Measurements from ENCODE around the gene ASTN2.

Gene ASTN2

GRCh38 chr9:117008876-117009275 lies 406.0 kb downstream of the ASTN2 start:
- no peak for DNase-seq

- DNase-seq: no peak
Observed at GRCh38 chr9:117008461-117008860, 406.4 kb downstream of the ASTN2 start.

GRCh38 chr9:117002686-117003085 lies 412.2 kb downstream of the ASTN2 start:
- no peak for DNase-seq

GRCh38 chr9:117000834-117001233 lies 414.0 kb downstream of the ASTN2 start:
- no peak for DNase-seq

DNA sequence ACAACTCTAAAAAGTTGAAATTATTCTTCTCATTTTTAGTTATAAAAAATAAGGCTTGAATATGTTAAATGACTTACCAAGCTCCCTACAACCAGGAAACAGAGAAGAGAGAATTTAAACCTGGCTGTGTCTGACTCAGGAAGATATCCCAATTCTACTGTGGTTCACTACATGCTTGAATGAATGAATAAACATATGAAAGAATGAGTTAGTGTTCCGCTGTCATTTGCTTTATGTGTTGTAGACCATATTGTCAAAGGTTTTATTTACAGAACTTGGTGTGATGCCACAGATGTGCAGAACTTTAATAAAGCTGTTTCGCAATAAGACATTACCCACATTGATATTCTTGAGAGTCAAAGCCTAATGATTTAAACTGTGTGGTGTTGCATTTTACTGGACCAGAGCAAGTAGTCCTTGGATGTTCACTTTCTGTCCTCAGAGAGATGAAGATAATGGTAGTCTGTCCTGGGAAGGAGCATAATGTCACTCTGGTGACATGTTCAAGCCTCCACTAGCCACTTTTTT lies 414.6 kb downstream of the ASTN2 start:
- no peak for DNase-seq

- peak in 1 of 2 donors; percentile 19 for DNase-seq
Observed at GRCh38 chr9:116998305-116998704, 416.6 kb downstream of the ASTN2 start.

DNA sequence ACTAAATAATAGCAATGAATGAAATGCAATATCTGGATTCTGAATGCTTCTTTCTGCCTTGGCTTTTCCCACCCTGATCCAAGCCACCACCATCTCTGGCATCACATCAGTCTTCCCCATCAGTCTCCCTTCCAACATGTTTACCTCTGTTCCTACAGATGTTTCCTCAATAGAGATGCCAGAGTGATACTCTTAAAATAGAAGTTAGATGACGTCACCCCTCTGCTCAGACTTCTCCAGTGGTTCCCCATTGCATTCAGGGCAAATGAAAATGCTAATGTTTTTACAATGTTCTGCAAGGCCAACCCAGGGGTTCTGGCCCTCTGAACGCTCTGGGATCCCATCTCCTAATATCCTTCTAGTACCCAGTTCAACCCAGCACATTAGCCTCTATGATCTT lies 422.0 kb downstream of the ASTN2 start:
- peak; percentile 30 to 34 for DNase-seq

DNA sequence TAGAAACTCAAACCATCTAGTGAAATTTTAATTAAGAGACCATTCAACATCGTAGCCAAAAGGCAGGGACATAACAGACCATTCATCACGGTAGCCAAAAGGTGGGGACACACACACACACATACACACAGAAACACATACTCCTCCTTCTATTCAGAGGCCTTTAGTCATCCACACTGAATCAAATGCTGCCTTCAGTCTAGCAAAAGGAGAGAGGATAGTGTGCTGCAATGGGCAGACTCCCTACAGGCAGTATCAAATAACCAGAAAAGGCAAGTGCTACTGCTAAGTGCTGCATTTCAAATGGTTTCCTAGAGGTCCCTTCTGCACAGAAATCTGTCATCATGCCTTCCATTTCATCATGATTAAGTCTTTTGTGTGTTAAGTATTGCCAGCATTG lies 423.8 kb downstream of the ASTN2 start:
- no peak for DNase-seq

GRCh38 chr9:116990592-116990991 lies 424.3 kb downstream of the ASTN2 start:
- DNase-seq: peak in 1 of 2 donors; percentile 48

GRCh38 chr9:116987721-116988485 lies 427.0 kb downstream of the ASTN2 start:
- peak; percentile 43 to 78 for DNase-seq

DNA sequence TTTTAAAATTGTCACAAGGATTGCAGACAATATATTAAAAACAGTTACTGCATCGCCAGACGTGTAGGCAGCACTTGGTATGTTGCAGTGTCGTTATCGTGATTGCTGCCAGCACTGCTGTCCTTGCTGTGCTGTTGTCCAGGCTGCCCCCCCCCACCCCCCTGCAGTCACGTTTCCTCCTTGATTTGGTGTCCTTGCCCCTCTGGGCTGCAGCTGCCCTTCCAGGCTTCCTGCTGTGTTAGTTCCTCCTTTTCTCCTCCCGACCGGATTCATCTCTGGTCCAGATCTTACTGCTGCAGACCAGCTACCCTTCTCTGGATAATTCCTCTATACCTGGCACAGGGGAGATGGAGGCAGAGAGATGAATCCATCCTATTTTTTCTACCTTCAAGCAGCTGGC lies 428.8 kb downstream of the ASTN2 start:
- DNase-seq: no peak

DNA sequence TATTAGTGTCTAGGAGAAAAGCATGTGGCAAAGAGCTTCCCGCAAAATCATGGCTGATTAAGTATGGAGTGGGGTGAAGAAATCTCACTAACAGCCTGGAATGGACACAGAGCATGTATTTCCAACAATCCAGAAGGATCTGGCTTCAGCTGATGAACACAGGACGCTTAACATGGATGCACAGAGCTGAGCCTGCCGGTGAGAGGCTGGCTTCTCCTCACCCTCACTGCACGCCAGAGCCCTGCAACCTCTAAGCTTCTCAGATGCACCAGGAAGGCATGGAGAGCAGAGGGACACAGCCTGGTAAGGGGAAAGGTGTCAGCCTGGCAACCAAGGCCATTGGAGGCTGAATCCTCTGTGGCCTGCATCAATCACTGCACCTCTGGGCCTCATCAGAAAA lies 429.3 kb downstream of the ASTN2 start:
- DNase-seq: no peak

DNA sequence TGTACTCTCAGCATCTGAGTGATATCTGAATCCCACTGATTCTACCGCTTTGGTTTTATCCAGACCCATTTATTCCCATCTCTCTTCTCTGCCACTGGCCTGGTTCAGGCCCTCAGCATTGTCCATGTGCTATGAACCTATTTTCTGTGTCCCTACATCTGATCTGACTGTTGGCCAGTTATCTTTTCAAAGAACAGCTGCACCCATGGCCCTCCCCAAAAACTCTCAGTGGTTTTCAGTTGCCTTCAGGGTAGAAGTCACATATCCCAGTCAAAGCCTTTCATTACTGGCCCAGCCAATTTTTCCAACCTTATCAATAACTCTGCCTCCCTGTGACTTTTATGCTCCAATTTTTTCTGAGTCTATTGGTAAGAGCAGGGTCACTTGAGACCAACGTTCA lies 430.7 kb downstream of the ASTN2 start:
- no peak for DNase-seq

DNA sequence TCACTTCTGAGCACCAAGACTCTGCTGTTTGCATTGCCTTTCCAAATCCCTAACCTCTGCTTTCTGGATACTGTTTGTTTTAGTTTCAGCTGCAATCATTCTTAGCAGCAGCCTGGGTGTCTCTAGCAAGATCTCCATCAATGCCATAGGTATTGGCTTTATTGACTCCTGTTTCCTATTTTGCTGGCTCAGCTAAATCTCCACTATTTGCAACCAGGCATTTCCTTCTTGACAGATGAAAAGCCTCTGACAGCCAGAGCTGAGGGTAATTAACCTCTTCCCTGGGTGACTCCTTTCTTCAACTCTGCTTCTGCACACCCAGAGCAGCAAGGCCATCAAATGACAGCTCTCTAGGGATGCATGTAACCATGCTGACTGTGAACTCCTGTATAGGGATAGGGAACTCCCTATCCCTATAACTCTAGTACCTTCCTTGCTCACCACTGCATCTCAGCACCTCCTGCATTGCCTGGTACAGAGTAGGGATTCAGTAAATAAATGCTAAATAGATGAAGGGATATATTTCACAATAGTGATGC lies 434.2 kb downstream of the ASTN2 start:
- DNase-seq: no peak

DNA sequence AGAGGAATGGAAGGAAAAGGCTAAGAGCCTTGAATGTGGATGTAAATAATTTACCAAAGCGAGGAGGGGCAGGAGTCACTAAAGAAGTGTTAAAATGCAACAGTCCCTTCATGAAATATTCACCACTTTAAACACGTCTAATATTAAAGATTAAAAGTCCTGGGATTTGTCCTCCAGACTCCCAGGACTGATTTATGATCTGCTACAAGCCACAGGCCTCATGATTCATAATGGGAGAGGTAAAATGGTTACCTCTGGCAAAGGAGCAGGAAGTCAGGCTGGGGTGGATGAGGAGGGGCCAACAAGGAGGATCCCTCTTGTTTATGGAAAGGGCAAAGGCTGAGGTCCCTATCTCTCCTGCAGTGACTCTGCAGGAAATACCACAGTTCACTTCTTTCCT lies 435.4 kb downstream of the ASTN2 start:
- DNase-seq: no peak

DNA sequence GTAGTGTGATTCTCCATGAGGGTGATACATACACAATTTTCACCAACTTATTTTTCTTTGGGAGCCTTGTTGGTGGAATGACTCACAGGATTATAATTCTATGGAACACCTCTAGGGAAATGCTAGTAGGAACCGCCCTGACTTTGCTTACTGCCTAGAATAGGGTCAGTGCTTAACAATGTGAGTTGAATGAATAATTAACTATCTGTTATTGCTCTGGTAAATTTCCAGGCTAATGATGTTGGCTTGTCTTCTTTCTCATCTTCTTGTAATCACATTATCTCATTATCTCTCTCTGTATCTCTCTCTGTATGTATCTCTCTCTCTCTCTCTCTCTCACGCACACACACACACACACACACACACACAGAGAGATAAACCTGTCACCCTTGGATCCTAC lies 436.7 kb downstream of the ASTN2 start:
- no peak for DNase-seq

DNA sequence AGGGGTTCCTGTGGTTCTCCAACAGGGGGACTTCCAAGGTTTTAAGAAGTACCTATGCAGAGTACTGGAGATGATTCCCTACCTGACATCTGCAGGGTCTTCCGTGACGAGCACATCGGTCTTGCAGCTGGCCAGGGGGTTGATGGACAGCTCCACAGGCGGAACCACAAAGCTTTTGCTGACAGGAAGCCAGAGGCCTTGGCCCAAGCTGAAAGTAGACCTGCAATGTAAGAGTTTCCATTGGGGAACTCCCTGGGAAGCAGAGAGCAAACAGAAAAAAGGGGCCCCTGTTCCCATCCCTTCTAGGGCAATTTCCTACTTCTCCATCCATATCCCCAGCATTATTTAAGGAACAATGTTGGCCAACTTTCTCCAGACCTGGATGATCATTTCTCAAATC lies 439.7 kb downstream of the ASTN2 start:
- DNase-seq: no peak

DNA sequence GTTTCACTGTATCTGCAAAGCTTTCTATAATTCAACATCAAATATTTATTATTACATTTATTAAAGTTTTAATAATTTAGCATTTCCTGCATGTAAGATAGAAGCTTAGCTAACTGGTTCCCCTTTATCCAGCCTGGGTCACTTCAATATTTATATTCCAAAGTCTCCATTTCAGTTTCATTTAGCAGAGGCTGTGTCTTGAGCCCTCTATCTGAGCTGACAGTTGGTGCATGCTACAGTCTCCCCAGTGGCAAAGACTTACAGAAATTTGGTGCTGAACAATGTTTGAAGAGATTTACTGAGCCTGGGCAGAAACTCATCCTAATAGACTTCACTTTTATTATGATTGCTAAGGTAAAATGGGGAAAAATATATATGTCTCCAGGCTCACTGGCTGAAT lies 448.7 kb downstream of the ASTN2 start:
- no peak for DNase-seq

DNA sequence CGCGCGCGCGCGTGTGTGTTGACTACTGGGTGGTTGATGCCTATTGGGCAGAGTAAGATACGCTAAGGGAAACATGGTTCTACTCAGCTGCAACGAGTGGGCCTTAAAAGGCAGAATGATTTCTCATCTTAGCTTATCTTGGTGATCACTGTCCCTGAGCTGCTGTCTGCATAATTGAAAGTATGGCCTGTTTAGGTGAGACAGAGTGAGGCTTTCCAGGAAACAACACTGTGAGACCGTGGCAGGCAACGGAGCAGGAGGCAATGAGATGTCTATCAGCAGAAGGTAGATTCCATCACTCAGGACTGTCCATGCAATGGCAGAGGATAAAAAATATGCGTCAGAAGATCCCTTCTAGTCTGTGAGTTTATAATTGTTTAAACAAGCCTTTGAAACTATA lies 450.6 kb downstream of the ASTN2 start:
- no peak for DNase-seq

GRCh38 chr9:116959809-116960208 lies 455.0 kb downstream of the ASTN2 start:
- no peak for DNase-seq

DNA sequence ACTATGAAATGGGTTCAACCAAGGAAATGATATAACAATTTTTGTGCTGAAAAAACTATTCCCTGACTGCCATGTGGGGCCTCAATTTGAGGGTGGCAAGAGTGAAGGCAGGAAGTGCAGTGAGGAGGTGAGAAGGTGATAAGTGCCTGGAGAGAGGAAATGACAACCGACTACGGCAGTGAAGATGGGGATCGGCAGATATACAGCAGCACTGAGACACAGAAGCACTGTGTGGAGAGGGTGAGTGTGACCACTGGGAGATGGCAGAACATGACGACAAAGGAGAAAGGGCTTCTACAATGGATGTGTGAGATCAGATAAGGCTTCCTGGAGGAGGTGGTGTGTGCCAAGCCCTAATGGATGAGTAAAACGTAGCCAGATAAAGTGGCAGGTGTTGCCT lies 456.0 kb downstream of the ASTN2 start:
- no peak for DNase-seq

- no peak for DNase-seq
Observed at GRCh38 chr9:116954731-116955130, 460.1 kb downstream of the ASTN2 start.

GRCh38 chr9:116953271-116953670 lies 461.6 kb downstream of the ASTN2 start:
- DNase-seq: no peak

DNA sequence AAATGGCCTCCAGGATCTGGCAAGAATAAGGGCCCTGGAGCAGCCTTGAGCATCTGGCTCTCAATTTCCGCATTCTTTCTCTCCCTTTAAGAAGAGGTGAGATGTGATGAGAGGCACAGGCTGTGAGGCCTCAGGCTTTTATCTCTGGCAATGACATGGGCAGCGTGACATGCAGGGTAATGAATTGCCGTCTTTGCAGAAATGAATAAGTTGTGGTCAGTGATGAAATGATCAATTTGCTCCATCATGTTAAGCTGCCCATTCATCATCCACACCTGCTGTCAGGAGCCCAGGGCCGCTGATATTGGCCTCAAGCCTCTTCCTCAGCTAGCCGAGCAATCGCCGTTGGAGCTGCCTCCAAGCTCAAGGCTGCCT lies 462.4 kb downstream of the ASTN2 start:
- no peak for DNase-seq
